K562 (cell line): ENCODE results near the gene HMGB2. TPM values are rescaled to one million over a fixed set of nuclear protein-coding genes. Genes with fewer than 3 reads are reported as not detected.

Experiments used
- CBX3 ChIP-seq, 2 experiments: IDR thresholded peaks; 1 replicate in 1 of 2; 2 replicates in 1 of 2; pipeline ENCODE4 v1.6.1; 2012; ENCODE audit warnings: inconsistent platforms in 2 of 2, low read length in 2 of 2, borderline replicate concordance in 1 of 2, control low read depth in 1 of 2
- CHAMP1 ChIP-seq: fragments of 450-650 bp; IDR thresholded peaks from 2 replicates; pipeline ENCODE4 v1.6.1; 2016; ENCODE audit warnings: mild to moderate bottlenecking
- CHD2 ChIP-seq: IDR thresholded peaks from 2 replicates; pipeline ENCODE4 v1.6.1; 2011; ENCODE audit warnings: low read depth, low read length
- CREM ChIP-seq: IDR thresholded peaks from 2 replicates; pipeline ENCODE4 v1.6.1; 2014; ENCODE audit warnings: antibody characterized with exemption, low read depth
- DLX4 ChIP-seq: fragments of 250-450 bp; sonication (Bioruptor Pico); IDR thresholded peaks from 2 replicates; pipeline ENCODE4 v1.6.1; 2021; ENCODE audit warnings: mild to moderate bottlenecking
- ELF1 ChIP-seq: fragments of 200-800 bp; sonication (Bioruptor generic); IDR thresholded peaks from 2 replicates; pipeline ENCODE4 v1.6.1; 2016; ENCODE audit warnings: missing genetic modification characterization, missing compliant biosample characterization
- FOXJ2 ChIP-seq: fragments of 200-800 bp; sonication (Bioruptor generic); IDR thresholded peaks from 2 replicates; pipeline ENCODE4 v1.6.1; 2016; ENCODE audit warnings: missing genetic modification characterization, missing compliant biosample characterization
- HDAC3 ChIP-seq: fragments of 450-650 bp; IDR thresholded peaks from 2 replicates; pipeline ENCODE4 v1.6.1; 2018; ENCODE audit warnings: borderline replicate concordance, mild to moderate bottlenecking, moderate library complexity; ENCODE audit not compliant: partially characterized antibody
- HNRNPL ChIP-seq: fragments of 200-400 bp; formaldehyde crosslinking; IDR thresholded peaks from 2 replicates; pipeline ENCODE4 v1.6.1; 2017; ENCODE audit warnings: low read depth, mild to moderate bottlenecking, low read length
- IFI16 ChIP-seq: fragments of 250-450 bp; sonication (Bioruptor Pico); IDR thresholded peaks from 2 replicates; pipeline ENCODE4 v2.1.2; 2022; ENCODE audit warnings: mild to moderate bottlenecking, inconsistent platforms
- KLF13 ChIP-seq: fragments of 450-650 bp; IDR thresholded peaks from 2 replicates; pipeline ENCODE4 v1.6.1; 2016; ENCODE audit warnings: missing genetic modification characterization, low read depth, mild to moderate bottlenecking, missing compliant biosample characterization, moderate library complexity, borderline replicate concordance
- MCM5 ChIP-seq: fragments of 450-650 bp; IDR thresholded peaks from 2 replicates; pipeline ENCODE4 v1.6.1; 2016; ENCODE audit warnings: low read depth
- NFATC3 ChIP-seq: fragments of 450-650 bp; IDR thresholded peaks from 2 replicates; pipeline ENCODE4 v1.6.1; 2017; ENCODE audit warnings: mild to moderate bottlenecking
- NFE2 ChIP-seq: IDR thresholded peaks from 2 replicates; pipeline ENCODE4 v1.6.1; 2014; ENCODE audit warnings: antibody characterized with exemption, low read depth
- NFYB ChIP-seq: IDR thresholded peaks from 2 replicates; pipeline ENCODE4 v1.6.1; 2011; ENCODE audit warnings: mild to moderate bottlenecking, moderate library complexity; ENCODE audit not compliant: insufficient read length; ENCODE audit errors: extremely low read depth
- POLR2AphosphoS2 ChIP-seq: IDR thresholded peaks from 2 replicates; pipeline ENCODE4 v1.6.1; 2012; ENCODE audit warnings: low read length, improper control_type of control experiment
- SNRNP70 ChIP-seq: fragments of 200-400 bp; formaldehyde crosslinking; optimal IDR thresholded peaks from 2 replicates; pipeline ENCODE3; 2017; ENCODE audit warnings: low read depth, low read length
- STAG1 ChIP-seq: sonication (generic); formaldehyde crosslinking; IDR thresholded peaks from 2 replicates; pipeline ENCODE4 v1.5.0; 2020; ENCODE audit warnings: missing genetic modification reagents, borderline replicate concordance
- TEAD4 ChIP-seq, 2 experiments: sonication (generic) in 1 of 2; formaldehyde crosslinking in 1 of 2; IDR thresholded peaks; 2 replicates each; pipeline versions ENCODE4 v1.6.1 to v1.8.0; 2012 to 2022; ENCODE audit warnings: borderline replicate concordance in 1 of 2, inconsistent platforms in 1 of 2, low read length in 1 of 2, mild to moderate bottlenecking in 1 of 2, missing genetic modification reagents in 1 of 2
- ZNF121 ChIP-seq: sonication (generic); formaldehyde crosslinking; conservative IDR thresholded peaks from 2 replicates; pipeline ENCODE4 v1.8.0; 2022; ENCODE audit warnings: missing genetic modification reagents
- ZNF274 ChIP-seq: IDR thresholded peaks from 2 replicates; pipeline ENCODE4 v1.6.1; 2011; ENCODE audit warnings: low read depth, mild to moderate bottlenecking, low read length, moderate library complexity, borderline replicate concordance
- ZNF518B ChIP-seq: fragments of 250-450 bp; sonication (Bioruptor Pico); IDR thresholded peaks from 2 replicates; pipeline ENCODE4 v1.5.0; 2021; ENCODE audit warnings: mild to moderate bottlenecking, moderate library complexity
- ZNF699 ChIP-seq: fragments of 250-450 bp; sonication (Bioruptor Pico); IDR thresholded peaks from 2 replicates; pipeline ENCODE4 v1.8.0; 2021; ENCODE audit warnings: mild to moderate bottlenecking, moderate library complexity; ENCODE audit not compliant: insufficient replicate concordance
- ZNF766 ChIP-seq: fragments of 200-800 bp; sonication (Bioruptor generic); conservative IDR thresholded peaks from 2 replicates; pipeline ENCODE4 v1.6.1; 2016; ENCODE audit warnings: missing genetic modification characterization, missing compliant biosample characterization
- polyA plus RNA-seq, 8 experiments: library from polyadenylated mRNA; depleted of rRNA in 4 of 8; stranded (reverse) in 5 of 8; unstranded in 3 of 8; fragments of >200 nt; fragmentation: Nextera tagmentation in 2 of 8; fragmentation: Illumina TruSeq in 1 of 8; extraction: Ambion mirVana in 2 of 8; extraction: Trizol in 1 of 8; gene quantifications; 2 replicates each; pipeline versions ENCODE4 v1.2.1 to v1.2.3, GENCODE V29; 2011 to 2014; ENCODE audit warnings: inconsistent platforms in 1 of 8, missing spikeins in 1 of 8
- total RNA-seq, 7 experiments: library from RNA; depleted of rRNA in 6 of 7; stranded (reverse); fragments of >200 nt in 6 of 7; fragmentation: Illumina TruSeq in 2 of 7; extraction: Trizol in 2 of 7; gene quantifications; 2 replicates each; pipeline versions ENCODE4 v1.2.1 to v1.2.3, GENCODE V29; 2011 to 2021; ENCODE audit warnings: low replicate concordance in 1 of 7

HMGB2 gene
- total and polyA plus RNA-seq, 9 of the 15 experiments (the other 6 are each of a cell fraction or from before 2014, with no cell fraction given), result 309 to 822 (median 626) TPM

- TF ChIP-seq ZNF518B (CRISPR knock-in tag), result no peak
- no peak for TF ChIP-seq NFATC3
- TF ChIP-seq ZNF121 (CRISPR knock-in tag), result no peak
- no peak for TF ChIP-seq SNRNP70
- TF ChIP-seq CREM, result peak; percentile 10; the same call in 1 of the 2 replicates
- TF ChIP-seq DLX4 (CRISPR knock-in tag), result no peak
- no peak for TF ChIP-seq IFI16 (CRISPR knock-in tag)
- peak; percentile 67; the same call in 1 of the 2 replicates for TF ChIP-seq CHAMP1
- no peak for TF ChIP-seq ZNF699 (CRISPR knock-in tag)
- no peak for TF ChIP-seq CHD2
- TF ChIP-seq TEAD4 (IDR thresholded peaks at IDR 0.05; ENCODE audit: low read length), result peak; percentile 91
- TF ChIP-seq TEAD4 (CRISPR knock-in tag; IDR thresholded peaks at IDR 0.05; ENCODE audit: borderline replicate concordance), result no peak
- TF ChIP-seq STAG1, result no peak
- TF ChIP-seq HNRNPL, result no peak
- TF ChIP-seq NFYB, result no peak
- TF ChIP-seq FOXJ2 (tag), result no peak
- TF ChIP-seq ZNF766 (CRISPR knock-in tag), result peak; percentile 95
- no peak for TF ChIP-seq ZNF274
- no peak for TF ChIP-seq ELF1 (tag)
- TF ChIP-seq MCM5, result no peak
- 0 out of 2 replicates have a peak, but pooled peaks have one; percentile 8 for TF ChIP-seq NFE2
- peak in 1 of 2 experiments; percentile 26; a peak in 1 of 3 replicates for TF ChIP-seq CBX3 (IDR thresholded peaks at IDR 0.05; ENCODE audit: borderline replicate concordance in 1 of 2, low read length in 2 of 2)
- TF ChIP-seq HDAC3, result no peak
- no peak for TF ChIP-seq POLR2AphosphoS2
- TF ChIP-seq KLF13, result no peak
Observed at GRCh38 chr4:173289353-173289727, 44.8 kb downstream of the HMGB2 start (continued).
